ENCODE measurements around the gene ACAN.

ACAN gene

DNA sequence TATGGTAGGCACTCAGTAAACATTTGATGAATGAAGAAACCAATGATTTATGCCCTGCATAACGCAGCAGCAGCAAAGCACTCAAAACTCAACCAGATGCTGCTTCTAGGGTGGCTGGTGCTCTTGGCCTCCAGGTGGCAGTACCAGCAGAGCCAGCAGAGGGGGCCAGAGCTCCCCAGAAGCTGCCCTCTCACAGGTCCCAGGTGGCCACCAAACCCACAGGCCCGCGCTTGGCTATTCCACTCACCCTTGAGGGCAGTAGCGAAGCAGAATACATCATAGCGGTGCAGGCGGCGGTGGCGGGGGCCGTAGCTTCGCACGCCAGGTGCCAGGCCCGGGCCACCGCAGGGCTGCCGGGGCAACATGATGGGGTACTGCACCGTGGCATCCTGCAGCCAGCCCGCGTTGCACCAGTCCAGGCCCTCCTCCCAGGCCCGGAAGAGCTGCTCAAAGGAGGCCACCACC lies 75.5 kb downstream of the ACAN start:
- DNase-seq (ENCODE audit: low spot score): no peak

GRCh38 chr15:88880944-88881740 lies 77.9 kb downstream of the ACAN start:
- DNase-seq (ENCODE audit: low spot score): no peak

GRCh38 chr15:88881775-88882174 lies 78.5 kb downstream of the ACAN start:
- no peak for DNase-seq (ENCODE audit: low spot score)

DNA sequence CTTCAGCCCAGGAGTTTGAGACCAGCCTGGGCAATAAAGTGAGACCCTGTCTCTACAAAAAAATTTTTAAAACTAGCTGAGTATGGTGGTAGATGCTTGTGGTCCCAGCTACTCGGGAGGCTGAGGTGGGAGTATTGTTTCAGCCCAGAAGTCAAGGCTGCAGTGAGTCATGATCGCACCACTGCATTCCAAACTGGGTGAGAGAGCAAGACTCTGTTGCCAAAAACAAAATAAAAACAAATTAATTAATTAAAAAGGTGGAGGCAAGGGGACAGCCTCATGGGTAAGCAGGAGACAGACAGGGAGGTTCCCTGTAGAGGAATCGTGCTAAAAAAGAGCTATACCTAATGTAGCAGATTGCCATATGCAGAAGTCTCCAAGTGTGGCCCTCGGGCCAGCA lies 79.5 kb downstream of the ACAN start:
- no peak for DNase-seq (ENCODE audit: low spot score)

DNA sequence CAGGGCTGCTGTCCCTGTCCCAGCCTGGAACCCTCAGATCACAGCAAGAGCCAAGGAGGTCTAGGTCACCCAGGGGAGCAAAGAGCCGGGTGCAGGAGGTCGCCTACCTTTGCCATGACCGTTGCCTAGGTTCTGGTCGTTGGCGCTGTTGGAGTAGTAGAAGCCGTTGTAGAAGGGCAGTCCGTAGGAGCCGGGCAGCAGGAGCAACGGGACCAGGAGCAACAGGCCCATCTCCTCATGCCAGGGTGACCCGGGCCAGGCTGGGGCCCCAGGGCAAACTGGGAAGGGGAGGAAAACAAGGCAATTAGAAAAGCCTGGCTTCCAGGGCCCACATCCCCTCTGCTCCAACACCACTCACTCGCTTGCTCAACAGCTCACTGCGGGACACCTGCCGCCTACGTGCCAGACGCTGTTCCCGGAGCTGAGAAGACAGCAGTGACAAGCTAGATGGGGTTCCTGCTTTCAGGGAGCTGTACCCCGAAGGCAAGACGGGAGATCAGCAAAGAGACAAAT lies 83.9 kb downstream of the ACAN start:
- DNase-seq (ENCODE audit: low spot score): no peak

DNA sequence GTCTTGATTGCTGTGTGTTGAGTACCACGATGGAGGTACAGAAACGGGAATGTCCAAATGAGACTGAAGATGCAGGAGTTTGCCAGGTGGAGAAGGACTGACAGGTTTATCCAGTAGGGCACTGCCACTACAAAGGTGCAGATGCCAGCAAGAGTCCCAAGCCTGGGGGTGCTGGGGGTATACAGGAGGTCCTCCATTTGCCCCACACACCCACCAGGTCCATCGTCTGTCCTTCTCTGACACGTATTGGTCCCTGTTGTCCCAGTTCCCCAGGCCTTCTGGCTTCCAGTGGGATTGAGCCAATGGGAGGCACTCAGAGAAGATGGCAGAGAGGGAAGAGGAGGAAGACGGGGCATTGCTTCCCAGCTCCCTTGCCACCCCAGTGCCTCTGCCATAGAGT lies 85.5 kb downstream of the ACAN start:
- no peak for DNase-seq (ENCODE audit: low spot score)

DNA sequence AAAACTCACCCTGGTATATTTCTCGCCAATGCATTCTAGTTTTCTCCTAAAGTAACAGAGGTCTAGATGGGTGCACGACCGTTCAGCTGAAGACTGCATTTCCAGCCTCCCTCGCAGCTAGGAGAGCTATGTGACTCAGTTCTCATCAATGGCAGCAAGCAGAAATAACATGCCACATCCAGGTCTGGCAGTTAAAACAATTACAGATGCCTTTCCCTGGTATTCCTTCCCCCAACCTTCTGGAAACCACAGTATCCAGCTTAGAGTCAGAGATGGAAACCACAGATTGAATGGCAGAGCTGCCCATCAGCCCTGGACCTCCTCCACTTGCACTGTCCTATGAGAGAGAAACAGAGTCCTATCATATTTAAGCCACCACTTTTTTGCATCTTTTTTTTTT lies 87.3 kb downstream of the ACAN start:
- DNase-seq (ENCODE audit: low spot score): no peak

GRCh38 chr15:88891540-88892254 lies 88.5 kb downstream of the ACAN start:
- DNase-seq (ENCODE audit: low spot score): no peak

DNA sequence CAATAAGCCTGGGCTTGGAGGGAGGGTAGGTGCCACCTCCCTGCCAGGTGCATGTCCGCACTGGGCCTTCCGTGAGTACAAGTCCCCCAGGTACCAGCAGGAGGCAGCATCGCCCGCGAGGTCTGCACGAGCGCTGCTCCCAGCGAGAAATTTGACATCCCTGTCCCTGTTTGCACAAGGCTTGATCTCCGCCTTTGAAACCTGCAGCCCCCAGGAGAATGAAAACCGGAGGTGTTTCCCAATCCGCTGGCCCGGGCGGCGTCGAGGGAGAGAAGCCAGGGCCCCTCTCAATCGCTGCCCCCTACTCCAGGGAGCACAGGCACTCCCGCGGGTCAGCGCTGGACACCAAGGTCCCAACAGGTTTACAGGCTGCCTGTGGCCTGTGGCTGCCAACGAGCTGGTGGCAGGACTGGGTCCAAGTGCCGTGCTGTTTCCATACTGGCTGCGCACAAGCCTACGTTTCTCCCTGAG lies 91.1 kb downstream of the ACAN start:
- DNase-seq (ENCODE audit: low spot score): no peak

DNA sequence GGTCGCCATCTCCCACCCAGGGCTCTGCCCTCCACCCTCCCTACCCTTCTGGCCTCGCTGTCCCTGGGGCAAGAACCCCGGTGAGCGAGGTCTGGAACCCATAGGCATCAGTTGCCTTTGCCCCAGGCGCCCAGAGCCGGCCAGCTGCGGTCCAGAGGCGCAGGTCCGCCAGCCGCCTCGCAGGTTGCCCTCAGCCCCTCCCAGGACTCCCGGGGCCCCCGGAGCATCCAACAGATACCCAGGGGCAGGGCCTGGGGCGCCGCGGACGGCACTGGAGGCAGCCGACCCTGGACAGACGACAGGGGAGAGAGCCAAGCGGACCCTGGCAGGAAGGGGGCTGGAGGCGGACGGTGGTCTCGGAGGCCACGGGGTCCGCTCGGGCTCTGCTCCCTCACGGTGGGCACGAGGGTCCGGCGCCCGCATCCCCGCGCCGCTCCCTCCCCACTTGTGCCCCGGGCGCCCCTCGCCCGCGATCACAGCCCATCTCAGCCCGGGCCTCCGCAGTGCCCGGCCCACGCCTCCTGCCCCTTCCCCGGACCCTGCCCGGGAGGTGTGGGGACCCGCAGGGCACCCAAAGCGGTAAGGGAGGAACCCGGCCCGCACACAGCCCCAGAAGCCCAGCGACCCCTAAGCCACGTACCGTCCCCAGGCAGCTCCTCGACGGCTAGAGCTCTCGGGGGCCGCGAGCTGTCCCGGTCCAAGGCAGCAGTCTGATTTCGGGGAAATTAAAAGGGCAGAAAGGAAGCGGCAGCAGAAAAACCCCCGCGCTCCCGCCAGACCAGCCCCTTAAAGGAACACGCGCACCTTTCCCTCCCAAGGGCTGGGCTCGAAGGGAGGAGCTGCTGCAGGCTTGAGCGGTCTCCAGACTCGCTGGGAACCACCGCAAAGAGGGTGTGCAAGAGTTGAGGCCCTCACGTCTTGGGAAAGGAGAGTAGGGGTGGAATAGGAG lies 91.9 kb downstream of the ACAN start, which contains the start of gene HAPLN3:
HAPLN3 (minus strand) TSS at position 726 of the 949 bp plus-strand sequence. CDS start 8,246 bp downstream, outside the sequence.
- DNase-seq (ENCODE audit: low spot score): no peak

DNA sequence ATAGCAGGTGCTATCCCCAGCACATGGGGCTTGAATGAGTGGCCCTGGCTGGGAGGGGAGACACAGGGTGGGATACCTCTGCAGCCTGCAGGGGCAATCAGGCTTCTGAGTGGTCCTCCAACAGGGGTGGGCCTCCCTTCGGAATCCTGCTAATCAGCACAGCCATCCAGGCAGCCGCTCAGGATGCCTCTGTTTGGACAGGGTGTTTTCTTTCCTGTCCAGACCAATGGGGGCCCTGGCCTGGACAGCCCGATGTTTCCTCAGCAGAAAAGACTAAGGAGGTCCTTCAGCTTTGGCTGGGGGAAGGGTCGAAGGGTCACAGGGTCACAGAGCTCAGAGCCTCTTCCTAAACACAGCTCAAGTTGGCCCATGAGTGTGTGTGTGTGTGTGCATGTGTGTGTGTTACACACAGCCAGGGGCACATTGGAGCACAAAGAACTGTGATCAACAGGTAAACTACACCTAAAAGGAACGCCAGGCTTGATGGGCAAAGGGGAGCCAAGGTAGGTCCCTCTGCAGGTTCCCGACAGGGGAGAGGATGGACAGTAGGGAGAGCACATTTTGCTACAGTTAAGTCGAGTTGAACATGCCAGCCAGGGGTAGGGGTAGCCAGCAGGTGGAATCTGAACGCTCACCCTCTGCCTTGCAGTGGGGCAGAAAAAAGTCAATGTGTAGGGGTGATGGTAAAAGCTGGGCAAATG lies 93.2 kb downstream of the ACAN start:
- DNase-seq (ENCODE audit: low spot score): no peak

- DNase-seq (ENCODE audit: low spot score): no peak
Observed at GRCh38 chr15:88897142-88897455, 93.9 kb downstream of the ACAN start.

- peak; percentile 88 for DNase-seq (ENCODE audit: low spot score)
Observed at GRCh38 chr15:88897456-88898194, 94.4 kb downstream of the ACAN start.

GRCh38 chr15:88898736-88899135 lies 95.5 kb downstream of the ACAN start:
- no peak for DNase-seq (ENCODE audit: low spot score)

GRCh38 chr15:88899251-88899650 lies 96.0 kb downstream of the ACAN start:
- DNase-seq (ENCODE audit: low spot score): no peak

- DNase-seq (ENCODE audit: low spot score): no peak
Observed at GRCh38 chr15:88900309-88900981, 97.2 kb downstream of the ACAN start.

DNA sequence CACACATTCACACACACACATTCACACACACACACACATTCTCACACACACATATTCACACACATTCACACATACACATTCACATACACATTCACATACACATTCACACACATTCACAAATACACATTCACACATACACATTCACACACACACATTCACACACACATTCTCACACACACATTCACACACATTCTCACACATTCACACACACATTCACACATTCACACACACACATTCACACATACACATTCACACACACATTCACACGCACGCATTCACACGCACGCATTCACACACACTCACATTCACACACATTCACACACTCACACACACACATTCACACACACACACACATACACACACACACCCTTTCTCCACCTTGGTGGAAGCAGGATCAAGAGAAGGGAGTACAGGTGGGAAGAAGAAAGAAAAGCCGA lies 97.8 kb downstream of the ACAN start:
- DNase-seq (ENCODE audit: low spot score): no peak

GRCh38 chr15:88901508-88902220 lies 98.4 kb downstream of the ACAN start:
- peak; percentile 62 for DNase-seq (ENCODE audit: low spot score)

DNA sequence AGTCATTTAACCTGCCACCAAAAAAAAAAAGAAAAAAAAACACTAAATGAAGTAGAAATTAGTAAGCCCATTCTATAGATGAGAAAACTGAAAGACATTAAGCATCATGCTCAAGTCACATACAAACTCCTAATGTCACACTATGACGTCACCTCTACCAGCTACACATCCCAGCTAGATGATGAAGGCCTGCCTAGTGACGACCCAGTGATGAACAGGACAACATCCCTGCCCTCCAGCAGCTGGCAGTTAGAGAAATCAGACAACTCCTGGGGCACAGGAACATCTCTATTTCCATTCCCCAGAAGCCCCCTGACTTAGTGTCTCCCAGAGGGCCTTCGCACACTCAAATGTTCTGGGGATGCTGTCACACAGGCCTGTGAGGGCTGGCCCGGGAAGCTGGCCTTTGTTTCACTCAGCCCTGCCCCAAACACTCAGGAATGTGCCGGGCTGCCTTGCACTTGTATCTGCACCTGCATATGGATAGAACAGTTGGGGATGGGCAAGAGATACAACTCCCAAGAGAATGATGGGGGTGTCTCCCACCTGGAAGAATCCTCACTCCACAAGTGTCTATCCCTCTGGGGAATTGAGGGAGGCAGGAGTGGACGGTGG lies 99.1 kb downstream of the ACAN start:
- DNase-seq (ENCODE audit: low spot score): peak; percentile 33
